Neutrophil (primary cell): ENCODE measurements around the gene STATH.
"Not testable (repeated sequence)": the region's sequence is repeated elsewhere in the genome, so short reads cannot be mapped to it uniquely, and the experiment has no call there.

ENCODE experiments used
- H3K27ac ChIP-seq: fragments of 200-600 bp; sonication (generic); 2 replicates; pipeline ENCODE4 v1.5.1; 2016; ENCODE audit warnings: mild to moderate bottlenecking, moderate library complexity
- H3K27me3 ChIP-seq: fragments of 200-600 bp; sonication (generic); 2 replicates; pipeline ENCODE4 v1.6.0; 2016; ENCODE audit warnings: mild to moderate bottlenecking
- H3K36me3 ChIP-seq: fragments of 200-600 bp; sonication (generic); 2 replicates; pipeline ENCODE4 v1.5.1; 2017
- H3K4me1 ChIP-seq, 2 experiments: fragments of 200-600 bp in 1 of 2; sonication (generic) in 1 of 2; 1 replicate in 1 of 2; 2 replicates in 1 of 2; pipeline versions ENCODE4 v1.5.1 to v1.6.1; 2013 to 2016; ENCODE audit warnings: low read depth in 1 of 2, low read length in 1 of 2, mild to moderate bottlenecking in 1 of 2, moderate library complexity in 1 of 2; ENCODE audit not compliant: control insufficient read depth in 1 of 2, insufficient read depth in 1 of 2
- H3K4me3 ChIP-seq, 2 experiments: fragments of 200-600 bp in 1 of 2; sonication (generic) in 1 of 2; 1 replicate in 1 of 2; 2 replicates in 1 of 2; pipeline ENCODE4 v1.5.1; 2013 to 2016; ENCODE audit warnings: low read depth in 1 of 2, low read length in 1 of 2, mild to moderate bottlenecking in 1 of 2, moderate library complexity in 1 of 2
- H3K9me3 ChIP-seq: fragments of 200-600 bp; sonication (generic); 2 replicates; pipeline ENCODE4 v1.5.1; 2016
- TF ChIP-seq, protein P1 (sequence below): fragments of 200-600 bp; sonication (generic); IDR thresholded peaks from 2 replicates; pipeline ENCODE4 v1.5.1; 2016; ENCODE audit warnings: antibody characterized with exemption

STATH gene

DNA sequence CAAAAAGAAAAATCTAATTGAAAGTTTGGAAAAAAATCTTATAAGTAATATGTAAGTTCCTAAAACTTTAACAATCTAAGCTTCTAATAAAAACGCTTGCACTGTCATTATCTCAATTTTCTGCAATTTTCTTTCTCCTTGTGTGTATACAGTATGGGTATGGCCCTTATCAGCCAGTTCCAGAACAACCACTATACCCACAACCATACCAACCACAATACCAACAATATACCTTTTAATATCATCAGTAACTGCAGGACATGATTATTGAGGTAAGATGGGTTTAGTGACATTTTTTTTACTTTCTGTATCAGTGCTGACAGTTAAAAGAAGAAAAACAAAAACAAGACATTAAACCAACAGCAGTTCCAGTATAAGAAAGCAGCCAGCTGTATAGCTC, 4.9 kb downstream of the STATH start:
- Histone ChIP-seq H3K27ac (no peak overlapping the region), H3K4me1 (no peaks in the 10 kb centered on the region)
- TF ChIP-seq, protein P1, sequence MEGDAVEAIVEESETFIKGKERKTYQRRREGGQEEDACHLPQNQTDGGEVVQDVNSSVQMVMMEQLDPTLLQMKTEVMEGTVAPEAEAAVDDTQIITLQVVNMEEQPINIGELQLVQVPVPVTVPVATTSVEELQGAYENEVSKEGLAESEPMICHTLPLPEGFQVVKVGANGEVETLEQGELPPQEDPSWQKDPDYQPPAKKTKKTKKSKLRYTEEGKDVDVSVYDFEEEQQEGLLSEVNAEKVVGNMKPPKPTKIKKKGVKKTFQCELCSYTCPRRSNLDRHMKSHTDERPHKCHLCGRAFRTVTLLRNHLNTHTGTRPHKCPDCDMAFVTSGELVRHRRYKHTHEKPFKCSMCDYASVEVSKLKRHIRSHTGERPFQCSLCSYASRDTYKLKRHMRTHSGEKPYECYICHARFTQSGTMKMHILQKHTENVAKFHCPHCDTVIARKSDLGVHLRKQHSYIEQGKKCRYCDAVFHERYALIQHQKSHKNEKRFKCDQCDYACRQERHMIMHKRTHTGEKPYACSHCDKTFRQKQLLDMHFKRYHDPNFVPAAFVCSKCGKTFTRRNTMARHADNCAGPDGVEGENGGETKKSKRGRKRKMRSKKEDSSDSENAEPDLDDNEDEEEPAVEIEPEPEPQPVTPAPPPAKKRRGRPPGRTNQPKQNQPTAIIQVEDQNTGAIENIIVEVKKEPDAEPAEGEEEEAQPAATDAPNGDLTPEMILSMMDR = no peak

DNA sequence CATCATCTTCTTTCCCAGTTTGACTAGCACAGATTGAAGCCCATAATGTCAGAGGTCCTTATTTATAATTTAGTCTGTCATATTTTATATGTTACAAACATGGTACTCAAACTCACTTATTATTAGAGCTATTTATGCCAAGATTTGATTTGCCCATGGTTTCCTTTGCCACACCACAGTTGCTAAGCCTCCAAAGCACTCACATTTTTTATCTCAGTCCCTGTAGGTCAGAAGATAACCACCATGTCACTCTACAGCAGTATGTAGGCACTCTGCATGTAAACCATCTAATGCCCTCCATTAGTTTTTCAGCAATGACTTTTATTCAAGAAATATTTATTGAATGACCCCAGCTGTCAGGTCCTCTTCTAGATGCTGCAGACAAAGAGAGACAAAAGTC, 6.7 kb downstream of the STATH start:
- Histone ChIP-seq H3K27ac (no peak overlapping the region), H3K27me3 (no peaks in the 10 kb centered on the region), H3K9me3 (no peaks in the 10 kb centered on the region), H3K36me3 (no peaks in the 10 kb centered on the region), H3K4me1 (no peaks in the 10 kb centered on the region), H3K4me3 (no peak overlapping the region)
- TF ChIP-seq, protein P1 = no peak

More for the DNA sequence above, 4.9 kb downstream of the STATH start:
- no peaks in the 10 kb centered on the region for H3K36me3 ChIP-seq
- H3K9me3 ChIP-seq = no peaks in the 10 kb centered on the region
- no peaks in the 10 kb centered on the region for H3K27me3 ChIP-seq
- H3K4me3 ChIP-seq = no peak overlapping the region

DNA sequence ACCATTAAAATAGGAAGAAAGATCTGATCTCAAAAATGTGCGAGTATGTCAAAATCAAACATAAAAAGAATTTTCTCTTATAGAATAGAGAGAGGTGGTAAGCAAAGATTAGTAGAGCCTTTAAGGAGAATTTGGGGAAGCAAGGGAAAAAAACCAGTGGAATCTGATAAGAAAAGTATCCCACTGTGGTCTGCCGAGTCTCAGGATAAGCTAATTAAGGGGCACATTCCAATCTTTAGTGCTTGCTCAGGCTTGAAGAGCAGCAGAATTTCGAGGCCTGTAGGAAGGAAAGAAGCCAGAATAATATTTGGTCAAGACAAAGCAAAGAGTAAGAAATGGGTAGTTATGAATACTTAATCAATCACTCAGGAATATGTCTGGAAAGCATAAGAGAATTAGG, 13.0 kb downstream of the STATH start:
- no peaks in the 10 kb centered on the region for H3K9me3 ChIP-seq
- TF ChIP-seq, protein P1 = no peak
- H3K27me3 ChIP-seq = no peaks in the 10 kb centered on the region
- no peaks in the 10 kb centered on the region for H3K36me3 ChIP-seq
- no peak overlapping the region for H3K4me3 ChIP-seq
- H3K27ac ChIP-seq = no peak overlapping the region
- H3K4me1 ChIP-seq = no peaks in the 10 kb centered on the region

DNA sequence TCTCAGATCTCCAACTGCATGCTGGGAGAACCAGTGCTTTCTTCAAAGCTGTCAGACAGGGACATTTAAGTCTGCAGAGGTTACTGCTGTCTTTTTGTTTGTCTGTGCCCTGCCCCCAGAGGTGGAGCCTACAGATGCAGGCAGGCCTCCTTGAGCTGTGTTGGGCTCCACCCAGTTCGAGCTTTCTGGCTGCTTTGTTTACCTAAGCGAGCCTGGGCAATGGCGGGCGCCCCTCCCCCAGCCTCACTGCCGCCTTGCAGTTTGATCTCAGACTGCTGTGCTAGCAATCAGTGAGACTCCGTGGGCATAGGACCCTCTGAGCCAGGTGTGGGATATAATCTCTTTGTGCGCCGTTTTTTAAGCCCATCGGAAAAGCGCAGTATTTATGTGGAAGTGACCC, 23.2 kb downstream of the STATH start:
- H3K27me3 ChIP-seq, H3K4me3 ChIP-seq, H3K27ac ChIP-seq, H3K36me3 ChIP-seq, H3K4me1 ChIP-seq, H3K9me3 ChIP-seq: not testable (repeated sequence)

DNA sequence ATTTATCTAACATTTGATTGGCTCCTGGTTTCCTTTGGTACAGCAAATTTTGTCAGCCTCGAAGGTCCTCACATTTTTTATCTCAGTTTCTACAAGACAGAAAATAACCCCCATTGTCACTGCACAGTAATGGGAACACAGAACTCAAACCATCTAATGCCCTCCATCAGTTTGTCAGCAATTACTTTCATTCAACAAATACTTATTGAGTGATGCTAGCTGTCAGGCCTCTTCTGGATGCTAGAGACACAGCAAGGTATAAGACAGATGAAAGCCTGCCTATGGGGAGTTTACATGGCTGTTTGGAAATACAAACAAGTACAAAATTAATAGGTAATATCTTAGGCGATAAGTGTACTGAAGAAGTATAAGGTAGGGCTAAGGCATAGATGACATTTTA, 27.5 kb downstream of the STATH start:
- Histone ChIP-seq H3K4me3 (no peak overlapping the region), H3K27me3 (no peaks in the 10 kb centered on the region)
- TF ChIP-seq, protein P1 = no peak

DNA sequence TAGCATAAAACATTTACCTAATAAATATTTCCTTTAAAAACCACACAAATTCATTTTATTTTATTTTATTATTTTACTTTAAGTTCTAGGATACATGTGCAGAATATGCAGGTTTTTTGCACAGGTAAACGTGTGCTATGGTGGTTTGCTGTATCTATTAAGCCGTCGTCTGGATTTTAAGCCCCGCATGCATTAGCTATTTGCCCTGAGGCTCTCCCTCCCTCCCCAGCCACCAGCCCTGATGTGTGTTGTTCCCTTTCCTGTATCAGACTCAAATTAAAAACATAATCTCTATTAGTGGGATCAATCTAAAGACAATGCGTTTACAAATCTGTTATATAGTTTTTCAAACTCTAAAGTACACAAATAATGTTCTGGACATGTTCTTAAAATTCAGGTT, 31.2 kb downstream of the STATH start:
- no peaks in the 10 kb centered on the region for H3K27me3 ChIP-seq
- TF ChIP-seq, protein P1 = no peak
- H3K4me3 ChIP-seq = no peak overlapping the region
- H3K27ac ChIP-seq = no peak overlapping the region
- no peaks in the 10 kb centered on the region for H3K9me3 ChIP-seq
- no peaks in the 10 kb centered on the region for H3K36me3 ChIP-seq
- no peaks in the 10 kb centered on the region for H3K4me1 ChIP-seq

More for the DNA sequence above, 27.5 kb downstream of the STATH start:
- Histone ChIP-seq H3K27ac (no peak overlapping the region), H3K4me1 (no peaks in the 10 kb centered on the region), H3K36me3 (no peaks in the 10 kb centered on the region), H3K9me3 (no peaks in the 10 kb centered on the region)

DNA sequence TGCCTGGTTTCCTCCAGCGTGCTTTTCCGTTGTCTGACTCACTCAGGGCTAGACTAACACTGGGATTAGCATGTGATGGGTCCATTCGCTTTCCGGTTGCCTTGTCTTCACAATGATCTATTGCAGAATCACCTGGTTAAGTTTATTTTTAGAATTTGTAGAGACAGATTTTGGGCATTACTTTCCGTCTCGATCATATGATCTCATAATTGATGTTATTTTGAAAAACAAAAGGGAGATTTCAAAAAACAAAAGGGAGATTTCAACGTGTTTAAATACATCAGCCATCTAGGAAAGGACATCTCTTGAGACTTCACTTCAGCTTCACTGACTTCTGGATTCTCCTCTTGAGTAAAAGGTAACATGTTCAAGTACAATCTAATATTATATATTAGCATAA, 32.4 kb downstream of the STATH start, which contains the start of gene HTN3:
TSS of gene HTN3 (plus strand) at position 301 of the 400 bp plus-strand sequence. CDS start 2,282 bp downstream, outside the sequence.
- H3K9me3 ChIP-seq, H3K27me3 ChIP-seq, H3K4me3 ChIP-seq, H3K36me3 ChIP-seq, H3K27ac ChIP-seq, H3K4me1 ChIP-seq: not testable (repeated sequence)

DNA sequence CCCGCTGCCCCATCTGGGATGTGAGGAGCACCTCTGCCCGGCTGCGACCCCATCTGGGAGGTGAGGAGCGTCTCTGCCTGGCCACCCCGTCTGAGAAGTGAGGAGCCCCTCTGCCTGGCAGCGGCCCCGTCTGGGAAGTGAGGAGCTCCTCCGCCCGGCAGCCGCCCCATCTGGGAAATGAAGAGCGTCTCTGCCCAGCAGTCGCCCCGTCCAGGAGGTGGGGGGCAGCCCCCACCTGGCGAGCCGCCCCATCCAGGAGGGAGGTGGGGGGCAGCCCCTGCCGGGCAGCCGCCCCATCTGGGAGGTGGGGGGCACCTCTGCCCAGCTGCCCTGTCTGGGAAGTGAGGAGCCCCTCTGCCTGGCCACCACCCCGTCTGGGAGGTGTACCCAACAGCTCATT, 41.8 kb downstream of the STATH start:
- H3K36me3 ChIP-seq, H3K27me3 ChIP-seq, H3K4me1 ChIP-seq, H3K4me3 ChIP-seq, H3K27ac ChIP-seq, H3K9me3 ChIP-seq: not testable (repeated sequence)

DNA sequence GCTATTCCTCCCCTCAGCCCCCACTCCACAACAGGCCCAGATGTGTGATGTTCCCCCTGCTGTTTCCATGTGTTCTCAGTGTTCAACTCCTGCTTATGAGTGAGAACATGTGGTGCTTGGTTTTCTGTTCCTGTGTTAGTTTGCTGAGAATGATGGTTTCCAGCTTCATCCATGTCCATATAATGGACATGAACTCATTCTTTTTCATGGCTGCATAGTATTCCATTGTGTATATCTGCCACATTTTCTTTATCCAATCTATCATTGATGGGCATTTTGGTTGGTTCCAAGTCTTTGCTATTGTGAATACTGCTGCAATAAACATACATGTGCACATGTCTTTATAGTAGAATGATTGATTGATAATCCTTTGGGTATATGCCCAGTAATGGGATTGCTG, 44.2 kb downstream of the STATH start:
- H3K9me3 ChIP-seq, H3K4me3 ChIP-seq, H3K27ac ChIP-seq, H3K27me3 ChIP-seq, H3K36me3 ChIP-seq, H3K4me1 ChIP-seq: not testable (repeated sequence)
